HG02852 (cell line): ENCODE results near the gene CYBB.

Experiments used
- ATAC-seq: cut with Tn5 transposase; IDR thresholded peaks from one replicate; pipeline ENCODE4 v1.9.1; 2021; ENCODE audit warnings: mild to moderate bottlenecking, moderate library complexity; ENCODE audit not compliant: unreplicated experiment

CYBB gene

DNA sequence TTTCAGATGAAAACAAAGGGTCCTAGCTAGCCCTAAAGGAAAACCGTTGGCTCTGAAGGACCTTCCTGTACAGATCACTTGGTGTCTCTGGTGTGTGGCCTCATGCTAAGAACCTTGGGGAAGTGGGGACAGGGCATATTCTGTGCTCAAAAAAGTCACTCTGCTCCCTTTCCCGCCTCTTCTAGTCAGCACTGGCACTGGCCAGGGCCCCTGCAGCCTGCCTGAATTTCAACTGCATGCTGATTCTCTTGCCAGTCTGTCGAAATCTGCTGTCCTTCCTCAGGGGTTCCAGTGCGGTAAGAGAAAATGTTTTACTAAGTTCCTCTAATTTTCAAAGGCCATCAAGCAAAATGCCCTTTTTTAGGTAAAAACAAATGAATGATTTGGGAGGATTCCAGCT is 3.4 kb downstream of the CYBB start:
- ATAC-seq = no peak

DNA sequence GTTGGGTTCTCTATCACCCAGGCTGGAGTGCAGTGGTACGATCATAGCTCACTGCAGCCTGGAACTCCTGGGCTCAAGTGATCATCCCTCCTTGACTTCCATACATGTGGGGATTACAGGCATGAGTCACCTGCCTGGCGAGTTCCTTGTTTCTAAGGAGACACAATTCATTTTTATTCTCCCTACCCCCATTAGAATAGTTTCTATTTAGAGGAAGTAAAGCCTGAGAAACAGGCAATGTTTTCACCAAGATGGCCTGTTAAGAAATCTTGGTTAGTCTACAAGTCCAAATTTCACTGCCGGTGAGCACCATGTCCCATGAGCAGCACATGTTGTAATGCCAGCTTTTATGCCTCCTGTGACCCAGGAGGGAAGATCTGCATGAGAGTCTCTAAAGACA is 5.7 kb downstream of the CYBB start:
- no peak for ATAC-seq

DNA sequence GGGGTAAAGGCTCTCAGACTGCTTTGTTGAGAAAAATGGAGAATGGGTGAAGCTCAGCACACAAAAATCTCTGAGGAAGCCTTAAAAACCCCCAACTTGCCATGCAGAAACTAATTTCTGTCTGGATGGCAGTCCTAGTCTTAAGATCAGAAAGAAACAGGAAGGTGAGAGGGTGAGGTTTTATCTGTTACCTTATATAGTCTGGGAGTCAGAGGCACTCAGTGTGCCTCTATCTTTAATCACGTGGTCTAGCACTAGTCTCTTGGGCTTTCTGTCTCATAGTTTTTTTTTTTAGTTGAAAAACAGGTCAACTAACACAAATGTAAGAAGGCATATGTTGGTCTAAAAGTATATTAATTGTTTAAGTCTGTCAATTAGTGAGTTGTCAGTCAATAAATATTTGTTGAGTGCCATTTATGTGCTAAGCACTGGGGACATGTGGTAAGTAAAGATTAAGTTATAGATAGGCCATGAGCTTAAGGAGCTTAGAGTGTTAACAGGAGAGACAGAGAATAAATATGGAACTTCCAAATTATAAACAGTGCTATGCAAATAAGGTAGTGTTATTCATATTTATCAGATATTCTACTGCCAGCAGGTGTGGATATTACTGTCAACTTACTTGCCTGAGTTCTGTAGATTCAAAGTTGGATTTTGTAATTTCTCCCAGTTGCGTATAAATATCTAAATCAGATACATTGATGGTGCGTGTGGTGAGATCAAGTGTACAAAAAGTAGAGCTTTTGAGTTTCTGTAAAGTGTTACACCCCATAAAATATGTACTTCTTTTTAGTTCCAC is 7.0 kb downstream of the CYBB start:
- peak; percentile 66 for ATAC-seq

DNA sequence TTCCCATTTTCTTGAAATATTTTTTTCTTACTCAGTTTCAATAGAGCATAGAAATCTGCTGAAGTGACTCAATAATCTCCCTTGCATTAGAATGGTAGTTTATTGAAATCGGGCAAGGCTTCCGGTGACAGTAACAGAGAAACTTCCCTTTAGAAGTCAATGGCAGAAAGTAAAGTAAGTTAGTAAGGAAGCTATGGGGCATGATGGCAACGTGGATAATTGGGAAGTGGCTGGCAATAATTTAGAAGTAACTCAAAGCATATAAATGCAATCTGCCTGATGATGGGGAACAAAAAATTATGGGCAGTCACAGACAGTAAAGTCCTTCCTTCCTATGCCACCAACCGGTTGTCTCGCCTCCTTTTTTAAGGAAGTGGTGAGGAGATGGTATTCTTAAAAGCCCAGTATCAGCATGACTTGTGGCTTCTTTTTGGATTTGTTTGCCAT is 7.6 kb downstream of the CYBB start:
- peak; percentile 77 for ATAC-seq

DNA sequence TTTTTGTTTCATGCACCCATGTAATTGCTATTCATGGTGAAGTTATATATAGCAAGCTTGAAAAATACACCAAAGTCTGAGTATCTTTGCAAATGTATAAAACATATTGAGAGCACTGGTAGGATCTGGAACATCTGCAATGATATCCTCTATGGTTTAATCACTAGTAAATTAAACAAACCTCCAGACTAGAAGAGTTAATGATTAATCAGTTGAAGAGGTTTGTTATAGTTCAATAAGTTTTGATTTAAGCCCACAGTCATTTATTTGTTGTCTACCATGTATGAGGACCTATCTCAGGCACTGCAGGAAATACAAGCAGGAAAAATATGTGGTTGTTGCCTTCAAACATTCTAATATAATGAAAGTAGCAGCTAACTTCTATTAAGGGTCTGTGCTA is 16.5 kb downstream of the CYBB start:
- no peak for ATAC-seq

DNA sequence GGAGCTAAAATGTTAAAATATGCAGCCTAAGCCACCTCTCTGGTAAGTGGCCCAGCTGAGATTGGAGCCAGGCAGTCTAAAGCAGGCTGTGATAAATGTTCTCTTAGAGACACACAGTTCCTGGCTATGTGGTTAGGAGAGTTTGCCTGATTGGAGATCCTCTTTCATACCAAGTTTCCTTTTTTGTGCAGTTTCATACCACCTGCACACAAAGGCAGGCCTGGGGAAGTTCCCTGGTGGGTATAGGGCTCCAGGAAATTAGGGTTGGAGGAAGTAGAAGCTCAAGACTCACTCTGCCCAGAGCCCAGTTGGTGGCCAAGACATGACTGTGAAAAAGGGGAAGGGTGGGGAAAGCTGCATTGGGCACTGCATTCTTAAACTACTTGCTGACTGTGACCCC is 16.9 kb downstream of the CYBB start:
- ATAC-seq = peak; percentile 75

DNA sequence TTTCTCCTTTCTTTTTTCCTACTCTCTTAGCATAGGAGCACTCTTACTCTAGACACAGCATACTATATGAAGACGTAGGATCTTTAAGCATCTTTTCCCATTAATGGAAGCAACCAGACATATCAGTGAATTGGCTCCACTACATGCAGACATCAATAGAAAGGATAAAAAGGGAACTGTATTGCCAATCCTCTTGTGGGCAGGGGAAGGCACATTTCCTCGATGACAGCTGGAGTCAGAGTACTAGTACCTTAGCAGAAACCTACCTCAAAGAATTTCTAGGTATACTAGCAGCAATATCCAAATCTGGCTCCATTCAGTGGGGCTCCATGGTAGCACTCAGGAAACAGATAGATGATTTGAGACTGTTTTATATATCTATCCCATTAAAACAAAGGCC is 20.1 kb downstream of the CYBB start:
- no peak for ATAC-seq

DNA sequence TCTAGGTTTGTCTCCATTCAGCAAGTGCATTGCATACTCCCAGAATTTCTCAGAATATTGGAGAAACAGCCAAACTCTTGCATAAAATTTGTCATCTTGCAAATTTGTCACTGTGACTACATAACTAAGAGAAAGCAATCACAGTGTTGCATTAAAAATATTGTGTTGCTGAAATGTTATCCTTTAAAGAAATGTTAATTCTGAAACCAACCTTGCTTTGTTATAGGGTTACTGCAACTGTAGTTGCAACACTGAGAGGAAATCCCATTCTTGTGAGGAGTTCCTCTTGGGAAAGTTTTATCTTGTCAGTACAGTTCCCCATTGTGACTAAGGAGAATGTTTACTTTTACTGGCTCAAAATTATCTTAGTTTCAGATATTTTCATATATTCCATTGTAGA is 20.9 kb downstream of the CYBB start:
- no peak for ATAC-seq

DNA sequence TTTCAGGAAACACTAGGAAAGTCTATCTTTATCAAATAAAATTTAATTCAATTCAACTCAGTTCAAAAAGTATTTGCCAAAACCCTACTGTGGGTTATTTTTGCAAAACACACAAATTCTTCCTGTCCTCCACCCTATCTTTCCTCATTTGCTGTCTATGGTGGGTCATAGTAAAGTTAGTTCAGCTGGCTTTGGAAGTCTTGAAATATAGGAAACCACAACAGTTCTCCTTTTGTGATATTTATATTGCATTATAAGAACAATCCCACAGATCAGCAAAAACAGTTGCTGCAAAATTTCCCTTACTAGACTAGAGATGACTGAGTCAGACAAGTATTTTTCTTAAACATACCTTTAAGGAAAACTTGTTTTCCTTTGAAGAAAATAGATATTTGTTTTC is 22.2 kb downstream of the CYBB start:
- ATAC-seq = no peak

DNA sequence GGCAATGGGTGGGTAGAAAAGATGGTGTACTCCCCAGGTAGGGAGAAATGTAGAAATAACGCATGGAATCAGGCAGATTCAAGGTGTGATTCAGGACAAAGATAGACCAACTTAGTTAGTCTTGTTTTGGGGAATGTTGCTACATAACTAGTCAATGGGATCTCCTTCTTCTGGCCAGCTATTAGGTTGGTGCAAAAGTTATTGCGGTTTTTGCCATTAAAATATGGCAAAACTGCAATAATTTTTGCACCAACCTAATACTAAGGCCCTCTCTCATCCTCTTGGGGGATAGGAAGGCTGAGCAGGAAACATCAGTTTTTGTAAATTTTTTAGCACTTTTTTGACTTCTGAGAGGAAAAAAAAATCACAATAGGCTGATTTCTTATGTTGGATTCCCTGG is 23.2 kb downstream of the CYBB start:
- no peak for ATAC-seq

DNA sequence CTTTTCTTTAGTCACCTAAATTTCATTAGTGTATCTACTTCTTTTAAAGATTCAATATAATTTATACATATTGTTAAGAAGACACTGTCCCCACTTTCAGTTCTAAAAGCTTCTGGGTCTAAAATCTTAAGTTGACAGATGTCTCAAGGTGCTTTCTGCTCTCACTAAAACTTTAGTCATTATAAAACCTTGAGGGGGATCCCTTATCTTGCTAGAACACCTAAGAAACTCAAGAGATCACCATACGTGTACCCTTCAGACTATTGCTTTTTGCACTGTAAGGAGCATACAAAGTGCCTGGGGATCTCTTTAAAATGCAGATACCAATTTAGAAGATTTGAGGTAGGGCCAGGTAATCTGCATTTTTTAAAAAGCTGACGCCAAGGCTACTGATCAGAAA is 30.1 kb downstream of the CYBB start:
- ATAC-seq = peak; percentile 61

DNA sequence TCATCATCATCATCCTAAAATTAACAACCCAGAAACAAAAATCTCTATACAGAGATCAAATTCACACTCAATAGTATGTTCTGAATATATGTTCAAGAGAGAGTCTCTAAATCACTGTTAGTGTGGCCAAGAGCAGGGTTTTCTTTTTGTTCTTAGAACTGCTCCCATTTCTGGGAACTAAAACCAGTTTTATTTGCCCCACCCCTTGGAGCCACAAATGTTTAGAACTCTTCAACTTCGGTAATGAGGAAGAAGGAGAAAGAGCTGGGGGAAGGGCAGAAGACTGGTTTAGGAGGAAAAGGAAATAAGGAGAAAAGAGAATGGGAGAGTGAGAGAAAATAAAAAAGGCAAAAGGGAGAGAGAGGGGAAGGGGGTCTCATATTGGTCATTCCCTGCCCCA is 32.3 kb downstream of the CYBB start:
- no peak for ATAC-seq

DNA sequence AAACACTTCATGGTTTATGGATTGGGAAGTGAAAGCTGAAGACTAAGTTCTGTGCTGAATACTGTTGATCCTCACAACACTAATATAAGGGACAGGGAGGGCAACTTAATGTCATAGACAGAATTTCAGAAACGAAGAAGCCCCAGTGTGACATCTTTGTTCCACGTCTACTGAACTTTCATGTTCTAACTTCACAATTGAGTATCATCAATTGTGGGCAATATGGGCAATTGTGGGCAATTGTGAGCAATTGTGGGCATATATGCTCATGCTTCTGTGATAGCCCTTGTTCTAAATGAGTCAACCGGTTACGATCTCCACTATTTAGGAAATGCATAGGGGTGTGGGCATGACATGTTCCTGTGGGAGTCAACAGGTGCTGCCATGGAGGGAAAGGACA is 33.7 kb downstream of the CYBB start:
- ATAC-seq = no peak

DNA sequence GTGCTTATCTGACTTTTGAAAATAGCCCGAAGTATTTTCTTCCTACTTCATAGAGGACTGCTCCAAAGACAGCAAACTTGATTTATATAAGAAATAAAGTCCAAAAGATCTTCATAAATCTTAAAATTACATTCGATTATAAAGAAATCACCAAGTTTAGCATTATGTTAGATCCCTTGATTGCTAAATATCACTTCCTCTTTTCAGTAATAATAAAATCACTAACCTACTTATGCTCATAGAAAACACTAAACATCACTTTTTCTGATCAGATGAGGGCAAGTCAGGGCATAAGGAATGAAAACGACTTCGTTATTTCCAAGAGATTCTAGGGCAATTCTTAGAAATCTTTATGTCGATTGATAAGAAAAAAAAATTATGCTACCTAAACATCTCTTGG is 35.5 kb downstream of the CYBB start:
- no peak for ATAC-seq

DNA sequence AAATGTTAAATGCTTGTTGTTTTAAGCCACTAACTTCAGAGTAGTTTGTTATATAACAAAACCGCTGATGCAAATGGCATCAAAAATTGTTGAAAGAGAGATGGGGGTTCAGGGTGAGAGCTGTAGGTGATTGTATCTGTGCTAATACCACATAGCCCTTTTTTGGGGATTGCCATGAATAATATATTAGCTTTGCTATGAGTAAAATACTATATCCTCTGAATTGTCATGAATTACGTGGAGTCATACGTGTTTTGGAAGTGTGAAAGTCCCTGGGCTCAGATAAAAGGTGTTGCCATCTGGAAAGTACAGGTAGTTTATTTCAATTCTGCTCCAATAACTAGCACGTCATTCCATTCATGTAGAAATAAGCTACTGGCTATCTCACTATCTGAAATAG is 36.9 kb downstream of the CYBB start:
- ATAC-seq = peak; percentile 36

DNA sequence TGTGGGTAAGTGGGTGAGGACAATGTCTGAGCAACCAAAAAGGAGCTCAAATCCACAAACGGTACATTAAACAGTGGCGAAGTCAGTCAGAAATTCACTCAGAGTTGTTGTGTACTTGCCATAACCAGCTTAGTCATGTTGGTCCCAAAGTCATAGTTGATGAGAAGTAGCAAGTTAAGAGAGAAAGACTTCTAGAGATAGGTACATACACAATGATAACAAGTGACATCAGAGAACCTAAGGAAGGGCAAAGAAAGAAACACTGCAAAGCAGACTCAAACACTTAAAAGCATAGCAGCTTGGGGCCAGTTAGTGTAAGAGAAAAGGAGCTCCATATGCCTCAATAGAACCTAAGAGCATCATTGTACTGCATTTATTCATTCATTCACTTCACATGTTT is 37.3 kb downstream of the CYBB start:
- ATAC-seq = peak; percentile 18

DNA sequence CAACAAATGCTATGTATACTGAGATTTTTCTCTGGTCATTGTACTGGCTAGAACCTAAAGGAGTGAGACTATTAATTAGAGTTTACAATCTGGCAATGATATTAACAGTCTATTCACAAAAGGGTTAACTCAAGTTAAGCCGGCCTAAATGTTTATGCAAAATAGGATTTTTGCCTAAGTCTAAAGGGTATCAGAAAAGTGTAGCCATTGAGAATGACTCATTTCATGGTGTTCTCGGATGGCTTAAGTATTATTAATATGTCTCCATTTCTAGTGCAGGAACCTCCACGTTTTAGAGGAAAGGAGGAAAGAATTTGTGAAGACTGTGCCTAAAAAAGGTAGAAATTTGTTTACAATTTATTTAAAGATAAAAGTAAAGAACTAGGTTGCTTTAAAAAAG is 37.7 kb downstream of the CYBB start:
- peak; percentile 37 for ATAC-seq

DNA sequence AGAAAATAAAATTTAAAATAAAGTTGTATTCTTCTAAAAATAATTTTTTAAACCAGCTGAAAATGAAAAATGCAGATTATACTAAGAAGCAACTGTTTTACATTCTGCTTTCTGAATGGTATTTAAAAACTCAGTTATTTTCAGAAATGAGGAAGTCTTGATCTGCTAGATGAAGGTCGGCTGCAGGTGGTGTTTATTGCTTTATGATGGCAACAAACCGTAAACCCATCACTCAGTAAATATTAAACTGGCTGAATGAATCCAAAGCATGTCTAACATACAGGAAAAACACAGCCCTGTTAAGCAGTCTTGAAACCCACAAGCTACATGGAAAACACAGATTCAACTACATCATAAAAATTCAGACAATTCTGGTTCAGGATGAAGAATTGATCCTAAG is 38.2 kb downstream of the CYBB start:
- ATAC-seq = peak; percentile 42

DNA sequence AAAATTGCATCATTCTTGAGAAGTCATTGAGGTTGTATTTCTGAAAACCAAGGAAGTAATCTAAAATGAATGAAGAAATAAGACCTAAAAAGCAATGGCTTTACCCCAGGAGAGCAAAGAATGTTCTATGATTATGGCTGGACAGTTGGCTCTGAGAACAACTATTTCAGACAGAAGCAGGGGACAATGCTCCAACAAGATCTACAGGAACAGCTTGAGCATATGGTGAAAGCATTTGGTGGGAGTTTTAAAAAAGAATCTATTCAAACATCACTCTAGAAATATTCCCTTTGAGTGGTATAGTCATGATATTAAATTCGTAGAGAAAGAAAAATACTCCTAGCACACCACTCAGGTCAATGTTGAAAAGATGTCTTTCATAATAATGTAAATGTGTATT is 40.8 kb downstream of the CYBB start:
- ATAC-seq = no peak

DNA sequence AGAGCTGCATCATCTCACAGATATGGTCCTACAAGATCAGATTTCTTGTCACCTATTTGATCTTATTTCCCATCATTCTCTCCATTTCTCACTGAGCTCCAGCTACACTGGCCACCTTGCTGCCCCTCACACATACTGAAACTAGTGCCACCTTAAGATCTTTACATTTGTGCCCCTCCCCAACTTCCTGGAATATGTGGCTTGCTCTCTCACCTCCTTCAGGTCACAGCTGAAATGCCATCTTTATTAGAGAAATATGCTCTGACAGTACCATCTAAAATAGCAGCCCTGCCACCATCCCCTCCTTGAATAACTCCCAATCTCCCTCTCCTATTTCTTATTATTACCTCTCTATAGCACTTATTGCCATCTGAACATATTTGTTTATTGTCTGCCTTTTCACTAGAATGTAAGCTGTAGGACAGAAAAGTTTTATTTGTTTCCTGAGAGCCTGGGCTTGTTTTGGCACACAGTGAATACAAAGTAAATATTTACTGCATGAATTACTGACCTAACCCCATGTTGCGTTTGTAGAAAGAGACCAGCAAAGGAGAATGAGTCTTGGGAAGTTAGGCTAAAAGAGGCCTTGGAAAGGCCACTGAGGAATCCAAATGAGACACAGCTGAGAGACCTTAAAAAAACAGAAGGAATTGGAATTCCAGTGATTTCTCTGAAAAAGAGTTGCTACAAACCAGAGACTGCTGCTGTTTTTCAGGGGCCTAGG is 44.8 kb downstream of the CYBB start:
- ATAC-seq = no peak

DNA sequence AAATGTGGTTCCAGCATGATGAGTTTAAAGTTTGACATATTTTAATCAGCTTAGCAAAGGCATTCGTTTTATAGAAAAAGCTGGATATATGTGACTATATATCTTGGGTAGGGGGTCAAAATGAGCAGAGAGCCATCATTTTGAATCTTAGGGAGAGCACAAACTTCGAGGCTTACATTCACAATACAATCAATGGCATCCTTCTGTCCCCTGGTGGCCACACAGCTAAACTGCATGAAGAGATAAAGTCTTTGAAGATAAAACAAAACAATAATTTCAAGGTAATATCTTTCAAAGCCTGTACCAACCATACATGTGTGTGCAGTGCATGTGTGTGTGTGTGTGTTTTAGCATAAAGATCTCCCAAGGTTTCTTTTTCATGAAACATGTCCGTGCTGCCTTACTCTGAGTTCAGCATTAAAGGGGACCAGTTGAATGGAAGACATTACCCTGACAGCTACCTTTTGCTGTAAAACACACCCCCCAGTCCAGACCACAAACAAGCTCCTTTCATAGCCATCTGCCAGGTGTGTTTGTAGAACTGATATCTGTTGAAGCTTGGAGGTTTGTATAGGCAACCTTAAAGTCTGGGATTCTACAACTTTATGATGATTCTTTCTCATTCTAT is 45.5 kb downstream of the CYBB start:
- ATAC-seq = peak; percentile 70

DNA sequence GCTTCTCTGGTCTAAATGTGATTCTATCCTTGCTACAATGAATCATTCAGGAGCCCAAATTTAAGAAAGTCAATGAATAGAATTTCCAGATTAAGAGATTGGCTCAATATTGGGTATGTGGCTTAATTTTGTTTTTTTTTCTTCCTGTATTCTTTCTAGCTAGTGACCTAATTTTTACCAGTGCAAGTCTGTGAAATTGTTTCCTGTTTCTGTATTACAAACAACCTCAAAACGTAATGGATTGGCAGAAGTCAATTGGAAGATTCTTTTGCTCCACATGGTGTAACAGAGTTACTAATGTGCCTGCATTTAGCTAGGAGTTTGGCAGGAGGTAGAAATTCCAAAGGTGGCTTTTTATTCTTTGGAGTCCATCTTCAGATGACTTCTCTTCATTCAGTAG is 49.9 kb downstream of the CYBB start:
- ATAC-seq = no peak
